Keratinocyte (primary cell): Measurements from ENCODE around the gene TBCE.

ENCODE experiments used
- EZH2 ChIP-seq: IDR thresholded peaks from one replicate; pipeline ENCODE4 v1.6.1; 2012; ENCODE audit warnings: inconsistent platforms, mild to moderate bottlenecking, low read length, moderate library complexity
- TF ChIP-seq, protein P1 (sequence below), 3 experiments: IDR thresholded peaks in 1 of 3; conservative IDR thresholded peaks in 1 of 3; optimal IDR thresholded peaks in 1 of 3; 2 replicates in 2 of 3; 3 replicates in 1 of 3; pipeline versions ENCODE3 to v1.5.1; 2011; ENCODE audit warnings: low read length in 3 of 3, mild to moderate bottlenecking in 3 of 3, moderate library complexity in 2 of 3, control low read depth in 1 of 3, inconsistent platforms in 1 of 3; ENCODE audit not compliant: insufficient read depth in 2 of 3; ENCODE audit errors: extremely low read depth in 1 of 3

DNA sequence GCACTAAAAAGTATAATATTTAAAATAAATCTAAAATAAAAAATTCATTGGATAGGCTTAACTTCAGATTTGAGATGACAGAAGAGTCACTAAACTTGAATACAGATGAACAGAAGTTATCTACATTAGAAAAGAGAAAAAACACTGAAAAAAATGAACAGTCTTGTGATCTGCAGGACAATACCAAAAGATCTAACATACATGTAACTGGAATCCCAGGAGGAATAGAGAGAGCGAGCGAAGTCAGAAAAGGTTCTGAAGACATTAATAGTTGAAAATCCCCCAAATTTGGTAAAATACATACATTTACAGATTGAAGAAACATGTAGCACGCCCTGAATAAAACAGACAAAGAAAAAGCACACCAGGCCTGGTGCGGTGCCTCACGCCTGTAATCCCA, 115.9 kb downstream of the TBCE start:
- TF ChIP-seq, protein P1, sequence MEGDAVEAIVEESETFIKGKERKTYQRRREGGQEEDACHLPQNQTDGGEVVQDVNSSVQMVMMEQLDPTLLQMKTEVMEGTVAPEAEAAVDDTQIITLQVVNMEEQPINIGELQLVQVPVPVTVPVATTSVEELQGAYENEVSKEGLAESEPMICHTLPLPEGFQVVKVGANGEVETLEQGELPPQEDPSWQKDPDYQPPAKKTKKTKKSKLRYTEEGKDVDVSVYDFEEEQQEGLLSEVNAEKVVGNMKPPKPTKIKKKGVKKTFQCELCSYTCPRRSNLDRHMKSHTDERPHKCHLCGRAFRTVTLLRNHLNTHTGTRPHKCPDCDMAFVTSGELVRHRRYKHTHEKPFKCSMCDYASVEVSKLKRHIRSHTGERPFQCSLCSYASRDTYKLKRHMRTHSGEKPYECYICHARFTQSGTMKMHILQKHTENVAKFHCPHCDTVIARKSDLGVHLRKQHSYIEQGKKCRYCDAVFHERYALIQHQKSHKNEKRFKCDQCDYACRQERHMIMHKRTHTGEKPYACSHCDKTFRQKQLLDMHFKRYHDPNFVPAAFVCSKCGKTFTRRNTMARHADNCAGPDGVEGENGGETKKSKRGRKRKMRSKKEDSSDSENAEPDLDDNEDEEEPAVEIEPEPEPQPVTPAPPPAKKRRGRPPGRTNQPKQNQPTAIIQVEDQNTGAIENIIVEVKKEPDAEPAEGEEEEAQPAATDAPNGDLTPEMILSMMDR (optimal IDR thresholded peaks at IDR 0.05 in 1 of 3, IDR thresholded peaks at IDR 0.05 in 1 of 3, conservative IDR thresholded peaks at IDR 0.05 in 1 of 3; ENCODE audit: extremely low read depth in 1 of 3, insufficient read depth in 2 of 3, low read length in 3 of 3), result no peak
- no peak for TF ChIP-seq EZH2
